Measurements from ENCODE around the gene PRKG1.

Gene PRKG1

GRCh38 chr10:51074238-51075028 lies at the start of gene PRKG1:
Gene PRKG1 (plus strand): TSS chr10:51074487.
- DNase-seq = peak; percentile 7

GRCh38 chr10:51028420-51028819 lies 45.9 kb upstream of the PRKG1 start:
- DNase-seq = no peak

GRCh38 chr10:51029172-51029641 lies 45.1 kb upstream of the PRKG1 start:
- DNase-seq = no peak

- no peak for DNase-seq
Observed at GRCh38 chr10:51030480-51030879, 43.8 kb upstream of the PRKG1 start.

- no peak for DNase-seq
Observed at GRCh38 chr10:51031950-51032349, 42.3 kb upstream of the PRKG1 start.

GRCh38 chr10:51034769-51035168 lies 39.5 kb upstream of the PRKG1 start:
- no peak for DNase-seq

- no peak for DNase-seq
Observed at GRCh38 chr10:51035344-51035743, 38.9 kb upstream of the PRKG1 start.

- DNase-seq = no peak
Observed at GRCh38 chr10:51045871-51046270, 28.4 kb upstream of the PRKG1 start.

- DNase-seq = no peak
Observed at GRCh38 chr10:51046654-51047053, 27.6 kb upstream of the PRKG1 start.

- no peak for DNase-seq
Observed at GRCh38 chr10:51047857-51048256, 26.4 kb upstream of the PRKG1 start.

- DNase-seq = no peak
Observed at GRCh38 chr10:51048792-51049191, 25.5 kb upstream of the PRKG1 start.

- no peak for DNase-seq
Observed at GRCh38 chr10:51052163-51052562, 22.1 kb upstream of the PRKG1 start.

- DNase-seq = no peak
Observed at GRCh38 chr10:51057925-51058324, 16.4 kb upstream of the PRKG1 start.

GRCh38 chr10:51063166-51063565 lies 11.1 kb upstream of the PRKG1 start:
- DNase-seq = no peak

- DNase-seq = no peak
Observed at GRCh38 chr10:51063659-51064535, 10.4 kb upstream of the PRKG1 start.

GRCh38 chr10:51066231-51066630 lies 8.1 kb upstream of the PRKG1 start:
- DNase-seq = no peak

GRCh38 chr10:51072210-51072609 lies 2.1 kb upstream of the PRKG1 start:
- DNase-seq = no peak

- no peak for DNase-seq
Observed at GRCh38 chr10:51072921-51073434, 1.3 kb upstream of the PRKG1 start.

GRCh38 chr10:51073453-51074237 lies 642 bp upstream of the PRKG1 start:
- peak; percentile 4 for DNase-seq

GRCh38 chr10:51075043-51075872 lies 971 bp downstream of the PRKG1 start:
- no peak for DNase-seq

GRCh38 chr10:51075873-51076229 lies 1.6 kb downstream of the PRKG1 start:
- DNase-seq = no peak

GRCh38 chr10:51076299-51076841 lies 2.1 kb downstream of the PRKG1 start:
- no peak for DNase-seq

All from stimulated activated CD4-positive, alpha-beta T cell treated with anti-CD3 and anti-CD28 coated beads, Interleukin-15, amount 100 ng/mL, for 24 hours (primary cell).